GM21717 (cell line): ENCODE measurements around the gene KRT84.

ENCODE experiments used
- ATAC-seq: cut with Tn5 transposase; IDR thresholded peaks from one replicate; pipeline ENCODE4 v1.9.1; 2021; ENCODE audit warnings: mild to moderate bottlenecking, moderate library complexity; ENCODE audit not compliant: unreplicated experiment

Gene KRT84

DNA sequence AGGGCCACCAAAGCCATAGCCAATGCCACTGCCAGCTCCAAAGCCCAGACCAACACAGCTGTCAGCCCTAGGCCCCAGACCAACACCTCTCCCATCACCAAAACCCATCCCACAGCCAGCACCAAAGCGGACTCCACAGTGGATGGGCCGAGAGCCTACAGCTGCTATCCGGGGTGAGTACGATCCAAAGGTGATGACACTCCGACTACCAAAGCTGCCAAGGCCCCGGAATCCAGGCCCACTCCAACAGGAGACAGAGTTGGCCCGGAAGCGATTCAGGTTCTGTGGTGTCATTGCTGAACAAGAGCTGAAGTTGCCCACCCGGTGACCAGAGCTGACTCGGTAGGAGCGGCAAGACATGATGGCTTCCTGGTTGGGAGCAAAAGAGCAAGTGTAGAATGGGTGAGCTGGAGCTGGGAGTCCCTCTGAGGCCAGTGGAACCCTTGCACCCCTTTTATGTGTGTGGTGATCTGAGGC lies at the start of gene KRT84:
Gene KRT84, minus strand, starts transcription at position 427 of the 477 bp plus-strand sequence. Its CDS starts 67 bp downstream, at position 360.
- no peak for ATAC-seq

- ATAC-seq = no peak
These were observed 49.5 kb upstream of the KRT84 start for GRCh38 chr12:52434760-52435530.

DNA sequence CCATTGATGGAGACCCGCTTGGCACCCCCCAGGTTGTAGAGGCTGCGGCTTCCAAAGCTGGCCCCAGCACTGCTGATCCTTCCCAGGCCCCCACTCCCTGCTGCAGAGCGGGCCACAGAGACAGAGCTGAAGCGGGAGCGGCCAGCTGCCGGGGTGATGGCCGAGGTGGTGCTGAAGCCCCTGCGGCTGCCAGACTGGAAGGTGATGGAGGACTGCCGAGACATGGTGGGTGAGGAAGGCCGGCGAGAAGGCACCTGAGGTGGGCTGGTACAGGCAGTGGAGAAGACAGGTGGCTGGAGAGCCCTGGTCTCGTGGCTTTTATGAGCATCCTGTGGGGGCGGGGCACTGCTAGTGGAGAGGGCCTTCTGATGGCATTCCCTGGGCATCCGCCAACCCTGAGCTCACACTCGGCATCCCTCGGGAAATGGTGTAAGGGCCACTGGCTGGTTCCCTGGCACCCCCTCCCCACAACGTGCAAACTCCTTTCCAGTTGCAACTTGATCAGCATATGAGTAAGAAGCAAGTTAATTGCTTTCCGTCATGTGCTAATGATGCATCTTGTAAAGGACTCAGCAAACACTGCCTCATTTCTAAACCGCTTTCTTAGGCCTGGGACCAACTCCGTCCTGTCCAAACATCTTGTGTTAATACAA lies 48.8 kb upstream of the KRT84 start, which contains the start of gene KRT75:
Gene KRT75, minus strand, starts transcription at position 291 of the 653 bp plus-strand sequence. Its CDS starts 67 bp downstream, at position 224.
- ATAC-seq = no peak

GRCh38 chr12:52433501-52434080 lies 48.1 kb upstream of the KRT84 start:
- ATAC-seq = no peak

- ATAC-seq = no peak
These were observed 47.2 kb upstream of the KRT84 start for GRCh38 chr12:52432559-52433207.

- ATAC-seq = no peak
These were observed 42.7 kb upstream of the KRT84 start for GRCh38 chr12:52428121-52428520.

DNA sequence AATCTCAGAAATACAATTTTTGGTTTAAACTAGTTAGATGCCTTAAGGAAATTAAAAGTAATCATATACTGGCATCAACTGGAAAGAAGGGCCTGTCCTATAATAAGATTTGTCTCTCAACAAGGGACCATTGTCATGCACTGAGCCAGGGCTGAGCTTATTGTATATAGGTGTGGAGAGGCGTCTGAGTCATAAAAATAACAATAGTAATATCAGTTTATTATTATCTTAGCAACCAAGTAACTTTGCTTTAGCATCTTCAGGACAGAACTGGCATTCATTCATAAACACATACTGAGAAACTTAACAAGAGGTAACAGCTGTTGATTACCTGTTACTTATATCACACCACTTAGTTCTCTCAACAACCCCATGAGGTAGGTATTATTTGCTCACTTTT lies 41.6 kb upstream of the KRT84 start:
- no peak for ATAC-seq

GRCh38 chr12:52426034-52426433 lies 40.6 kb upstream of the KRT84 start:
- no peak for ATAC-seq

GRCh38 chr12:52425466-52425865 lies 40.0 kb upstream of the KRT84 start:
- ATAC-seq = no peak

DNA sequence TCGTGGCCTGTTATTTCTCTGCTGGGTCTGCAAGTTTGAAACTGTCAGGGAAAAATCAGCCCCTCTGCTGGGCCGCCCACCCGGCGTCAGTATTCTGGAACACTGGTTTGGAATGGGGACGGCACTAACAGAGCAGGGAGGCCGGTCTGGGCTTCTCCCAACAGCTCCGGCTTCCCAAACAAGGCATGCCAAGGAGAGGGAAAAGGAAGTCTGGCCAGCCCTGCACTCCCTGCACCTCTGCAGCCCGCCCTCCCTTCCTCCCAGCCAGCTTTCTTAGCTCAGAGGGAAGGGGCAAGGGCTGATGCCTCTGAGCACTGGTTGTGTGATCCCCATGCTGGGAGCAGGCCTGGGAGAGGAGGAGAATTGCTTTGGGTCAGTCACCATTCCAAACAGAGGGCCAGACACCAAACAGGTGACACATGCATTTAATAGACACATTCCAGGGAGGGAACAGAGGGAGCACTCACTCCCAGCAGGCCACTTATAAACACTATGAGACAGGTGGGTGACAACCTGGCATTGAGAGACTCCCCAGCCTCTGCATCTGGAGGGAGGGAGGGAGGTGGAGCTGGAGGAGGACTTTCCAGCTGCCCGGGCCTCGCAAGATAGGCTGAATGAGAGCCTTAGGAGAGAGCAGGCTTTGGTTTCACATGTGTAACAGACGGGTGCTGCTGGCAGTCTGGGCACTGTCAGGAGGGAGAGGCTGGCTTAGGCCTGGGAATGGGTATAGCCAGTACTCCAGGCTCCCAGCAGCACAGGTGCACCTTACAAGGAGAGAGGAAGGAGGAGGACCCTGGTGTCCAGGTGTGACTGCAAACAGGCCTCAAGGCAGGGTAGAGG lies 38.4 kb upstream of the KRT84 start:
- no peak for ATAC-seq

DNA sequence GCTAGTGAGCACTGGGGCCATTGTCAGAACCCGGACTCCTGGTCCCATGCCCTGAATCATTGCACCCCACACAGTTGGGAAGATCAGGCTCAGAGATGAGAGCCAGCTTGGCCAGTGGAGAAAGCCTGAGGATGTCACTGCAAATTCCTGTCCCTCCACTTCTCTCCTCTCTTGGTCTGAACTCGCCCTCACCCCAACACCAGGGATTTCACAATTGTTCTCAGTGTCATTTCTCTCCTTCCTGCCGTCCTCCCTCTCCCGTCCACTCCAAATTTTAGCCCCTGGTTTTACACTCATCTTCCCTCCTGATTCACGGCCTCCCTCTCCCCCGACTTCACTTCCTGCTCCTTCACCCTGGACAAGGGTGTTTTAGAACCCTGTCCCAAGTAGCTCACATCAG lies 37.6 kb upstream of the KRT84 start:
- ATAC-seq = no peak

DNA sequence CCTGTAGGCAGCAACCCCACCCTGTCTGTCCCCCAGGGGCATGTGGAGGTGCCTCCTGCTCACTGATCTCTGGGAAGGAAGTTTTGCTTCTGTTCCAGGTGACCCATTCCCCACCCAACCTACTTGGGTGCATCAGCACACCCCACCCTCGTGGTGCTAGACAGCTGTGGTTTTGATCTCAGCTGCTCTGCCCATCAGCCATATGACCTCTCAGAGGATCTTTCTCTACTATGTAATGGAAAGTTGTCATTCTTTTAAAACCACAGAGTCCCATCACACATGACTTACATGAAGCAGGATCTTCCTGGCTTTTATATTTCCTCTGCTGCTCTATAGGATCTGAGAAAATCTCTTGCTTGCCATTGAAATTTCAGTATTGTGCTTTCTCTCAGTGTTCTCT lies 34.2 kb upstream of the KRT84 start:
- ATAC-seq = no peak

GRCh38 chr12:52418576-52419110 lies 33.2 kb upstream of the KRT84 start:
- no peak for ATAC-seq

GRCh38 chr12:52417740-52418139 lies 32.3 kb upstream of the KRT84 start:
- no peak for ATAC-seq

DNA sequence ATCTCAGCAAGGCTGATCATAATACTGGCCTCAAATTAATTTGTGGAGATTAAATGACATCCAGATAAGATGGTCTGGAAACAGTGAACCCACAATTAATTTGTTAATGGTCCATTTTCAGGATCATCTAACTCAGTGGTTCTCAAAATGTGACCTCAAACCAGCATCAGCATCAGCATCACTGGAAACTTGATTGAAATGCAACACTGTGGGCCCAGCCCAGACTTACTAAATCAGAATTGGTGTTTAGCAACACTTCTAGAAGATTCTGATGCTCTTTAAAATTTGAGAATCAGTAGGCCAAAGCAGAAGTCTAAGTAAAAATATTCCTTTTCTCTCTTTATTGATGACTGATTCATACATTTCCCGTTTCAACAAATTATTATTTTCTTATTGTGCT lies 31.3 kb upstream of the KRT84 start:
- ATAC-seq = no peak

- ATAC-seq = no peak
These were observed 30.7 kb upstream of the KRT84 start for GRCh38 chr12:52415870-52416750.

DNA sequence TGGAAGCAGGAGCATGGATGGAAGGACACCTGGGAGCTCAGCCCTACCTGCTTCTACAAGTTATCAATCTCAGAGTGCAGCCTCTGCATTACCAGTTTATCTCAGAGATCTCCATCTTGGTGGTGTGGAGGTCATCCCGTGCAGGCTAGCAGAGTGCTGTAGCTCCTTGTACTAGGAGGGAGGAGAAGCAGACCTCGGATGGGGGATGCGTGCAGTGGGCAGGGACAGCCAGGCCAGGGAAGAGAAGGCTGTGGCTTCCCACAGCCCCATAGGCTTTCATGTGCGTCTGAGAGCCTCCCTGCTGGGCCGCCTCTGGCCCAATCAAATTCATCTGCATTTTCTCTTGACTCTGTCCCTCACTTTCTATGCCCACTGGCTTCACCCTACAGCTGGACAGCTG lies 29.5 kb upstream of the KRT84 start:
- ATAC-seq = no peak

DNA sequence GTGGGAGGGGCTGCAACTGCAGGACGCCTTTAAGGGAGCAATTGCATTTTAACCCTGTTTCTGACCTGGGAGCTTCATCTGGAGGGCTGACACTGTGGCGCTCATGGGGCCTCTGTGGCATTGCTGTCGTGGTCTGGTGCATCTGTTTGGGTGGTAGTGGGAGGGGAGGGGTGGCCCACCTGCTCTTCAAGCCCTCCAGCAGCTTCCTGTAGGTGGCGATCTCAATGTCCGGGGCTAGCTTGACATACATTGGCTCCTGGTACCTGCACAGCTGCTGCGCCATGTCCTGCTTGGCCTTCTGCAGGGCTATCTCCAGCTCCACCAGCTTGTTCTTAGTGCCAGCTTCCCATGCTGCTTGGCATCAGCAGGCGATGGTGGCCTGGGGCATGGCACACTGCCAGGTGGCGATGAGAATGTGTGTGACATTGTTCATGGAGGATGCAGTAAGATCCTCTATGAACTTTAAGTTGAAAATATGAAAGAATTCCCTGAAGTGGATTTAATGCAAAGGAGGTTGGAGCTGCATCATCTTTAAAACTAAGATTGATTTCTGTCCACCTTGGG lies 28.4 kb upstream of the KRT84 start:
- ATAC-seq = no peak

DNA sequence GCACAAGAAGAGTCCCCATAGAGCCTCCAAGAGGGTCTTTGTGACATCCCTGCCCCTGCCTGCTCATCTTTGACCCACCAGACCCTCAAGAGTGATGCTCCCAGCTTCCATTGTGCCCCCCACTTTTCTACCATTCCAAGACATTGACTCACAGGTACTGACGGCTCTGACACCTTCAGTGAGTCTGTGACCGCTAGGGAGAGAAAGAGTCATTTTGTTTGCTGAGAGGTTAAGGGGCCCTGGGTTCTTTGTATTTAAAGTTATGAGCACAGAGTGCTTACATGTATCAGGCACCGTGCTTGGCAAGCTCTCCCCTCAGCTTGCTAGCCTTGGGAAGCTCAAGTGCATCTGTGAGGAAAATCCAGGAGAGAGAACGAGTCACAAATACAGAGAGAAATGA lies 27.8 kb upstream of the KRT84 start:
- ATAC-seq = no peak
